A549 treated with AZD2906 at 1 μM for 4 hours (cell line): ENCODE measurements around the gene PAK1. TPM values are rescaled to one million over a fixed set of nuclear protein-coding genes. Genes with fewer than 3 reads are reported as not detected.

Source experiments
- total RNA-seq: library from RNA; stranded (reverse); fragments of 200-300 nt; extraction: Qiagen RNA extraction; gene quantifications from 5 replicates; pipeline ENCODE4 v1.2.3, GENCODE V29; 2022

PAK1 gene
- total RNA-seq, result 20.0 to 21.2 TPM (median 20.4 TPM) in 5 replicates

GRCh38 chr11:77473801-77474683 lies at the start of gene PAK1:
PAK1 (minus strand) TSS chr11:77474094; CDS start chr11:77392520, 81,574 bp downstream.

GRCh38 chr11:77301510-77301909 lies 172.4 kb downstream of the PAK1 start, which contains the start of gene GDPD4:
GDPD4 (minus strand) TSS chr11:77301686; CDS start chr11:77285137, 16,549 bp downstream.

Other genes starting within 250 kb of the PAK1 start
- not detected in 5 replicates for gene GDPD4, start 172.4 kb downstream of the PAK1 start, total RNA-seq
- 1.1 to 1.5 TPM (median 1.4 TPM) in 5 replicates for gene AQP11, start 115.9 kb upstream of the PAK1 start, total RNA-seq
- 138 to 171 TPM (median 144 TPM) in 5 replicates for gene CLNS1A, start 163.7 kb upstream of the PAK1 start, total RNA-seq